SW 1271 (cell line): Measurements from ENCODE around the gene MS4A15.

Source experiments
- DNase-seq, 2 experiments: peaks; one replicate each; lab custom pipeline; 2025; lab: John Stamatoyannopoulos, UW

The MS4A15 gene

GRCh38 chr11:60777572-60777971, 20.9 kb downstream of the MS4A15 start:
- no peak for DNase-seq

DNA sequence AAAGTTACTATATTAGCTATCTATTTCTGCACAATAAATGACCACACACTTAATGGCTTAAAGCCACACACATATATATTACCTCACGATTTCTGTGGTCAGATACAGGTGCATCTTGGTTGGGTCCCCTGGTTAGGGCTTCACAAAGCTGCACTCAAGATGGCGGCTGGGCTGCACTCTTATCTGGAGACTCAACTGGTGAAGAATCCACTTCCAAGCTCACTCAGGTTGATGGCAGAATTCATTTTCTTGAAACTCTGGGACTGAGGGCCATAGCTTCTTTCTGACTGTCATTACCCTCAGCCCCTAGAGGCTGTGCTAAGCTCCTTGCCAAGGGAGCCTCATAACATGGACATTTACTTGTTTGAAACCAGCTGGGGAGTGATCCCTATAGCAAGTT, 23.4 kb downstream of the MS4A15 start:
- DNase-seq, result no peak

DNA sequence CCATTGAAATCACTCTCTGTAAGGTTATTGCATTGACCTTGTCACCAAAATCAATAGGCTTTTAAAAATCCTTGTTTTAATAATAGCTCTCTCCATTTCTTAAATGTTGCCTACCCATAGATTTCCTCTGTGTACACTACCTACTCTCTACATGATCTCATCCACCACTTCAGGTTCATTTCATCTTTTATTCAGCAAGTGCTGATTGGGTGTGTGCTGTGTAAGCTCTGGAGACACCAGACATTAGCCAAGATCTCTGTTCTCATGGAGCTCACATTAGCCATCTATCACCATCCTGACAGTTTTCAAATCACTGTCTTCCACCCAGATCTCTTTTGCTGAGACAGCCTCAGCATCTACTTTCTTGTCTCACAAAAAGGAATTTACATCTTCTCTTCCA, 24.1 kb downstream of the MS4A15 start:
- DNase-seq, result no peak

DNA sequence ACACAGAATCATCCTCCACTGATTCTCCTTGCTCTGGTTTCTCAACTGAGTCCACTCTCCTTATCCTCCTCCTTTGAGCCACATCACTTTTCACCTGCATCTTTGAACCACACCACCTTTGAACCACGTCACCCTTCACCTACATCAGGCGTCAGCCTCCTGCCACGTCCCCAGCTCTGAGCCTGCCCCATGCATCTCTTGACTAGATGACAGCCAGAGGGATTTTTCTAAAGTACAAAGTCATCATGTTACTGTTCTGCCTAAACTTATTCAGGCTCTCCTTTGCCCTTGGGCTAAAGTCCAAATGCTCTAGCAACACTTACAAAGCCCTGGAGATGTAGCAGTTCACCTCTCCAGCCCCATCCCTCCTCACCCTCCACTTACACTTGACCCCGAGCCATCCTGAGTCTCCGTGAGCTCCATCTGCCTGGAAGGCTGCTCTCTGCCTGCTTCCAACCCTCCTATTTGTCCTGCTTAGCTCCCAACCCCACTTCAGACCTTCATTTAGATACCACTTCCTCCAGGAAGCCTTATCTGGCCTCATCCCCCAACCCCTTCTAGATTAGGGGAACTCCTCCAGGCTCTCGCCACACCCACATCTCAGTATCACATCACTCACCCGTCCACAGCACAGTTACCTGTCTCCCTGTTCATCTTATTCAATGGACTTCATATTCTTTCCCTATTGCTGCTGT, 24.8 kb downstream of the MS4A15 start:
- DNase-seq, result no peak

DNA sequence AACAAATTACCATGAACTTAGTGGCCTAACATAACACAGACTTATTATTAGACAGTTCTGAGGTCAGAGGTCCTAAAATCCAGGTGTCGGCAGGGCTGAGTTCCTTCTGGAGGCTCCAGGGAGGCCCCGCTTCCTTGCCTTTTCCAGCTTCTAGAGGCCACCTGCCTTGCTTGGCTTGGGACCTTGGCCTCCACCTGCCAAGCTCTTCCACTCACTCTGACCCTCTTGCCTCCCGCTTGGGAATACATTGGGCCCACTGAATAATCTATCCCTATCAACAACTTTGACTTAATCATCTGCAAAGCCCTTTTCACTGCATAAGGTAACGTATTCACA, 25.3 kb downstream of the MS4A15 start:
- DNase-seq, result no peak

DNA sequence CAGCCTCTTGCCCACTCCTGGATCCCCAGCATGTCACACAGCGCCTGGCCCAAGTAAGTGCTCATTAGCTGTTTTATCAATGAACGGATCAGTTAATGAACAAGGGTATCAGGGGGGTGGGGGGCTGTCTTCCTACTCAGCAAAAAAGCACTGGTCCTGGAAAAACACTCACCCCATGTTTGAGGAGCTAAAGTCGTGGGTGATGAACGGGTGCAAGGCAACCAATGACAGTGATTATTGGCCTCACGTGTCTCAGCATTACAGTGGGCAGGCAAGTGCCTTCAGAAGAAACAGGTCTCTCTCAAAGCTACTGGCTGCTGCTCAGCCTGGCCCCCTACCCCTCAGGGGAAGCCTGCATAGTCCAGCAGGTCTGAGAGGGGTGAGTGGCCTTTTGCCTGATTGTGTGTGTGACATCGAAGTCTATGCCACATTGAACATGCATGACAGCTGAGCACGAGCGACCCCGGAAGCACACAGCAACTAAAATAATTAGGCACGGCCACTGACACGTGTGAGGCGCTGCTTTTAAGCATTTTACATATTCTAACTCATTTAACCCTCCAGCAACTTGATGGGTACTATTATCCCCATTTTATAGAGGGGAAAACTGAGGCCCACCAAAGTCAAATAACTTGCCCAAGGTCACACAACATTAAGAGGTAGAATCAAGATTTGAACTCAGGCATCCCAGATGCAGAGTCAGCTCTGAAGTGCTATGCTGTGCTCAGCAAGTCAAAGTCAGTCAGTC, 25.9 kb downstream of the MS4A15 start:
- no peak for DNase-seq

- DNase-seq, result no peak
Observed at GRCh38 chr11:60783141-60783484, 26.4 kb downstream of the MS4A15 start.

DNA sequence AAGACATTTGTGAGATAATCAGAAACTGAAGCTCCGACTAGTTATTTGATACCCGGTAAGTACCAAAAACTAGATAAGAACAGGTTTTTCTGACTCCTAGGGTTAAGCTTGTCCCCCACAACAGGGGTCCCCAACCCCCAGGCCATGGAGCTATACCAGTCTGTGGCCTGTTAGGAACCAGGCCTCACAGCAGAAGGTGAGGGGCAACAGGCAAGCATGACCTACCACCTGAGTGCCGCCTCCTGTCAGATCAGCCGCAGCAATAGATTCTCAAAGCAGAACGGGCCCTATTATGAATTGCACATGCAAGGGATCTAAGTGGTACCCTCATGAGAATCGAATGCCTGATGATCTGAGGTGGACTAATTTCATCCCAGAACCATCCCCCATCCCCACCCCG, 27.2 kb downstream of the MS4A15 start:
- no peak for DNase-seq

- no peak for DNase-seq
Observed at GRCh38 chr11:60785136-60785535, 28.5 kb downstream of the MS4A15 start, which contains the start of gene MS4A10. Gene MS4A10 (plus strand): TSS chr11:60785333. CDS start chr11:60790336, 5,003 bp downstream.

GRCh38 chr11:60785806-60786361, 29.2 kb downstream of the MS4A15 start:
- DNase-seq, result no peak

DNA sequence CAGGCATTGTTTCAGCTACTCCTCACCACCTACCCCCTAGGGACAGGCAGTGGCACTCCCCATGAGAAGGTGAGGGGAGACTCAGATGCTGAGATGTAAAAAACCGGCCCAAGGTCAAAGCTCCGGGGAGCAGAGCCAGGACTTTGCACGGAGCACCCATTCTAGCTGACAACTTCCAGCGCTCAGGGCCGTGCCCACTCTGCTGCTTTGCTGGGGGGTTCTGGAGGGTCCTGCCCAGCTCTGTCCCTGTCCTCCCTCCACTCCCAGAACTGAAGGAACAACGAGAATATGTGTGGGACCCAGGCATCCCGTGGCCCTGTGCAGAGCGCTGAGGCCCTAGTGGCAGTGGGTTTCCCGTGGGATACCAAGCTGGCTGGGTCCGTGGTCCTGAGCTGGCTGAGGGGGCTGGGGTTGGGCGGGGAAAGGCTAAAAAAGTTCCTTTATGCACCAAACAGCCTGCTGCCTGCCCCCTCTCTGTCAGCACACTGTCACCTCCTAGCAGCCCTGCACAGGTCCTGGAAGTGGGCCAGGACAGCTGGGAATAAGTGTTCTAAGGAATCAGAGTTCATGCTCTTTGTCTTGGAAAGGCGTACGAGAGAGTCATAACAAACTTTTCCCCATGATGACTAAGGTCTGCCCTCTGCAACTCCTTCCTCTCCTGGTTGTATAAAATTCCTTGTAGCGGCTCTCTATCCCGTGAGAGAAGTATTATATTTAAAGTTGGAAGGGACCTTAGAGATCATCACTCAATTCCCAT, 30.3 kb downstream of the MS4A15 start:
- no peak for DNase-seq

DNA sequence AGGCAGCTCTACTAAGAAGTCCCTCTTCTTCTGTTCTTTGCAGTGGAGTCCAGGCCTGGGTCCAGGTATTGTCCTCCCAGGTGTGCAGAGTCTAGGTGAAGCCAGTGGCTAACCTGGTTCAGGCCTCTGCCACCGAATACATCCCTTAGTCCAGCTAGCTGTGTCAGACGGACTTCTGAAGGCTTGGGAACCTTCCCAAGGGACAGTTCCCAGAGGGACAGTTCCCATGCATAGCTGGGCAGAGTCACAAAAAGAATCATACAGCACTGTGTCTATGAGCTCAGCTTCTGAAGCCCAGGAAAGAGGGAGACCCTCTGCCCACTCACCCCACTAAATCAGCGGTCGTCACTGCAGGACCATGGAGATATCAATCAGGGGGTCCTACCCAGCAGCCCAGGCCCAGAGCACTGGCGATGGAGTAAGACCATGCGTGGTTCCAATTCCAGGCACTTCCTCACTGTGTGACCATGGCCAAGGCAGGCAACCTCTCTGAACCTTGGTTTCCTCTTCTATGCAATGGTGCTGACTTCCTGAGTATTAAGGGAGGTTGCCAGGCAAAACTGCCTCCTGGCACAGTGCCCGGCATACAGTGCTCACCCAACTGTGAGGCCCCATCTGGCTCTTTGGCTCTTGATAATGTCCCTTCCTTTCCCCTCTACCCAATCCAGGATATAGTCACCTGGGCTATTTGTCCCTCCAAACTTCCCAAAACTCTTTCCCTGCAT, 31.9 kb downstream of the MS4A15 start:
- DNase-seq, result no peak

GRCh38 chr11:60790726-60791125, 34.1 kb downstream of the MS4A15 start:
- no peak for DNase-seq

GRCh38 chr11:60791153-60791933, 34.7 kb downstream of the MS4A15 start:
- DNase-seq, result no peak

GRCh38 chr11:60792521-60792920, 35.9 kb downstream of the MS4A15 start:
- no peak for DNase-seq

DNA sequence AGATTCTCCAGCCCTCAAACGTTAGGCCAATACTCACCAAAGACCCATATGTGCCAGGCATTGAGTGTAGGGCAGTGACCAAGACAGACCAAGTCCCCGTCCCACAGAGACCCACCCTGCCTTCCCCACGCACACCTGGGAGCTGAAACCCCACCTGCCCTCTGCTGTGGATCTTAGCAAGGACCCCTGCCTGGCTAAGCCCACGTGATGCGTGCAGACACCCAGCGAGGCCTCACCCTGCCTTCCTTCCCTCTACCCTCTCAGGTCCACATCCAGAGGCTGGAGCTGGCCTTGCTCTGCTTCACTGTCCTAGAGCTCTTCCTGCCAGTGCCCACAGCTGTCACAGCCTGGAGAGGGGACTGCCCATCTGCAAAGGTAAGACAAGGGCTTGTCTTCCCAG, 38.6 kb downstream of the MS4A15 start:
- no peak for DNase-seq

DNA sequence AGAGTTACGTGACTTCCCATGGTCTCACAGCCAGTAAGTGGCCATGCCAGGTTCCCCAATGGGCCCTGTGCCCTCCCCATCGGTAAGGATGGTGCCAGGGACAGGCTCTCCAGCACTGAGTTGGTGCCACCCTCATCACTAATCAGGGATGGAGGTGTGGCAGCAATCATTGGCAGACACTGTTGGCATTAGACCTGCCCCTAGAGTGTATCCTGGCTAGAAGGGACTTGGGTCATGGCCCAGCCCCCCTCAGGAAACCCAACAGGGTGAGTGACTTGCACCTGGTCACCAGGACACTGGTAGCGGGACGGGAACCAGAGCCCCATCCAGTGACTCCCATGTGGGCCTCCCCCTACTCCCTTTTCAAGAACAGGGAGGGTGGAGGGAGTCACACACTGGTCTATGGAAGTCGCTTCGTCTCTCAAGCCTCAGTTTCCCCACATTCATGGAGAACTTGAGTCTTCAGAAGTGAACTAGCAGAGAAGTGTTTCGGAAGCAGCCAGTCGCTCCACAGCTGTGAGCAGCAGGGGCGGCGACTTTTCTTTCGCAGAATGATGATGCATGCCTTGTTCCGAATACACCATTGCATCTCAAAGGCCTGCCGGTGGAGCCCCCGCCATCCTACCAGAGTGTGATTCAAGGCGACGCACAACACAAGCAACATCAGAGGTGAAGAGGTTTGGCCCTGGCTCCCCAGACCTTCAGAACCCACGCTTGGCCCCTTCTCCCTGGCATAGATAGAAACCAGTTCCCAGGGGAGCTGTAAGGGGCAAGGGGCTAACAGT, 41.4 kb downstream of the MS4A15 start:
- DNase-seq, result no peak

DNA sequence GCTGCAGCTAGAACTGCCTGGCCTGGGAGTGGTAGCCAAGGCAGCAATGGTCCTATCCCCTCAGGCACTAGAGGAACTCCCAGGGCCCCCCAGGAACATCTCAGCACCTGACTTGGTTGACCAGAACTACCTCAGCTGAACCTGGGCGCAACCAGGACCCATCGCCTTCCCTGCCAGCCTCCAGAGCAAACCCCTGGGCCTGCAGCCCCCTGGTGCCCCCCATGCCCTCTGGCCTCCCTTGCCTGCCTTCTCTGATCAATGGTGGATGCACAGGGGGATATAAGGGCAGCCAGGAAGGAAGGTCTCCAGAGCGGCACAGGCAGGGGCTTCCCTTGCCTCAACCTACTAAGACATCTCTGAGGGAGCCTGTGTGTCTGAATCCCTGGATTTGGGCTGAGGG, 42.0 kb downstream of the MS4A15 start:
- no peak for DNase-seq

GRCh38 chr11:60801194-60801593, 44.5 kb downstream of the MS4A15 start:
- no peak for DNase-seq

DNA sequence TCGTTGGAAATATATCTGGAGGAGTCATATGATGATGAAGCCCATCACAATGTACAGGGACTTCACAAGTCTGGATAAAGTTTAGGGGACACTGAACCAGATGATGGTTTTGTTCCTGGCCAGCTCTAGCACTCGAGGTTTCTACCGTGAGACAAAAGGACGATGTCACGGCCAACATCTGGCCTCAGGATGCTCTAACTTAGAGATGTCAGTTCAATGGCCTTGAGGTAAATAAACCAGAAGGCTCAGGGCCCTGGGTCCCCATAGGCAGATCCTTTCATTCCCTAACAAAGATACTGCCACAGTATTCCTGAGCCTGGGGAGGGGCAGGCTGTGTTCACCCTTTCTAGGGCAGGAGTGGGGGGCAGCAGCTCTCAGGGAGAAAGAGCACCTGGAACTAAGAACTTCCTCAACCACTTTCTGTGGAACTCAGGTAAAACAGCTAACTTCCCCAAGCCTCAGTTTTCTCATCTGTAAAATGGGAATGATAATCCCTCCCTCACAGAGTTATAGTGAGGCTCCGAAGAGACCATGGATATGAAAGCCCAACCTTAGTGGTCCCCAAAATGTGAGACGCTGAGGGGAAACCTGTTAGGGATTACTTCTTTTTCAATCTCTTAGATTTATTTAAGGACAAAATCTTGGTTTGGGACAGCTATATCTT, 46.7 kb downstream of the MS4A15 start:
- DNase-seq, result no peak
